GM12878 (cell line): ENCODE results near the gene GOLGA6L10. TPM values are rescaled to one million over a fixed set of nuclear protein-coding genes. Genes with fewer than 3 reads are reported as not detected.
"Not testable (repeated sequence)": the region's sequence is repeated elsewhere in the genome, so short reads cannot be mapped to it uniquely, and the experiment has no call there.

Source experiments
- ATAC-seq: fragments of 200-7000 bp; cut with Tn5 transposase; 3 replicates; pipeline ENCODE4 v1.9.1; 2020; ENCODE audit warnings: mild to moderate bottlenecking, moderate library complexity
- BruUV-seq: library from RNA; stranded (reverse); fragments of 400-500 nt; replicated peaks from 2 replicates; lab custom pipeline; 2021; lab: Mats Ljungman, UMichigan
- CTCF ChIA-PET: fragments of 300-600 bp; sonication (Branson Sonifier 250); formaldehyde crosslinking; extraction: SDS; loops from one replicate; lab custom pipeline; 2021; ENCODE audit warnings: inconsistent platforms; lab: Yijun Ruan, JAX
- POLR2A ChIA-PET: fragments of 350-600 bp; formaldehyde crosslinking; extraction: SDS; loops from one replicate; lab custom pipeline; 2021; ENCODE audit warnings: inconsistent platforms; lab: Charles Lee
- RAD21 ChIA-PET: fragments of 300-600 bp; sonication (Branson Sonifier 250); formaldehyde crosslinking; loops from one replicate; lab custom pipeline; 2023; ENCODE audit warnings: antibody characterized with exemption; ENCODE audit not compliant: unreplicated experiment; lab: Charles Lee
- SMC1A ChIA-PET: fragments of 300-600 bp; sonication (Branson Sonifier 250); formaldehyde crosslinking; loops from one replicate; lab custom pipeline; 2023; ENCODE audit not compliant: unreplicated experiment, uncharacterized antibody; lab: Charles Lee
- DNase-seq: peaks from one replicate; pipeline ENCODE4 v3.0.0-alpha.2; 2011; ENCODE audit warnings: low read depth, low spot score
- FAIRE-seq: peaks from 3 replicates; lab custom pipeline; 2011; peaks lifted over from hg19 to GRCh38; lab: Jason Lieb, UNC
- H2AFZ ChIP-seq: 2 replicates; pipeline ENCODE4 v1.6.0; 2011; ENCODE audit warnings: low read depth, low read length, control low read depth; ENCODE audit not compliant: control insufficient read depth
- H3K27ac ChIP-seq: 2 replicates; pipeline ENCODE4 v1.5.1; 2011; ENCODE audit warnings: control low read depth; ENCODE audit not compliant: control insufficient read depth, insufficient read depth
- H3K27me3 ChIP-seq, 2 experiments: replicated peaks in 1 of 2; 2 replicates each; pipeline versions ENCODE4 v1.6.0 to v1.6.1; 2011; ENCODE audit warnings: low read length in 1 of 2; ENCODE audit not compliant: control insufficient read depth in 2 of 2, insufficient read depth in 2 of 2
- H3K36me3 ChIP-seq, 2 experiments: 2 replicates each; pipeline ENCODE4 v1.5.1; 2011; ENCODE audit warnings: low read length in 1 of 2; ENCODE audit not compliant: control insufficient read depth in 2 of 2, insufficient read depth in 2 of 2
- H3K4me1 ChIP-seq: 2 replicates; pipeline ENCODE4 v1.6.1; 2011; ENCODE audit warnings: mild to moderate bottlenecking, low read length, moderate library complexity, mixed read lengths; ENCODE audit not compliant: control insufficient read depth, insufficient read depth
- H3K4me2 ChIP-seq: 2 replicates; pipeline ENCODE4 v1.6.0; 2011; ENCODE audit warnings: control low read depth; ENCODE audit not compliant: control insufficient read depth, insufficient read depth
- H3K4me3 ChIP-seq: fragments of 200-600 bp; sonication (generic); 2 replicates; pipeline ENCODE4 v1.5.1; 2016
- H3K79me2 ChIP-seq: 2 replicates; pipeline ENCODE4 v1.6.0; 2011; ENCODE audit warnings: low read length; ENCODE audit not compliant: control insufficient read depth, insufficient read depth
- H3K9ac ChIP-seq: 2 replicates; pipeline ENCODE4 v1.8.0; 2011; ENCODE audit warnings: low read length, control low read depth, mixed read lengths; ENCODE audit not compliant: control insufficient read depth, insufficient read depth
- H3K9me3 ChIP-seq: replicated peaks from 3 replicates; pipeline ENCODE4 v1.5.1; 2011; ENCODE audit warnings: mild to moderate bottlenecking, low read length; ENCODE audit not compliant: control insufficient read depth, insufficient read depth
- H4K20me1 ChIP-seq: 2 replicates; pipeline ENCODE4 v1.6.0; 2011; ENCODE audit not compliant: control insufficient read depth, insufficient read depth
- WGBS: methylation state at CpG from one replicate; pipeline ENCODE4 v1.1.6; 2016; ENCODE audit warnings: low lambda C conversion rate; ENCODE audit not compliant: insufficient replicate concordance, insufficient coverage; ENCODE audit errors: missing lambda C conversion rate; 5-methylcytosine and 5-hydroxymethylcytosine counted together
- in situ Hi-C: fragments of 300-500 bp; cut with MboI; formaldehyde crosslinking; loops from 9 replicates; pipeline ENCODE4 v1.14.3; 2018; ENCODE audit warnings: mixed read lengths
- intact Hi-C: fragments of 100-400 bp; cut with micrococcal nuclease; formaldehyde crosslinking; loops from one replicate; pipeline ENCODE4 v1.14.2; 2022; ENCODE audit not compliant: unreplicated experiment
- polyA plus RNA-seq, 11 experiments: library from polyadenylated mRNA; depleted of rRNA in 4 of 11; unstranded in 6 of 11; stranded (reverse) in 5 of 11; fragments of >200 nt; fragmentation: Nextera tagmentation in 4 of 11; fragmentation: Illumina TruSeq in 1 of 11; extraction: Ambion mirVana in 4 of 11; extraction: Trizol in 1 of 11; gene quantifications; 1 replicate in 1 of 11; 2 replicates in 10 of 11; pipeline versions ENCODE4 v1.2.1 to v1.2.3, GENCODE V29; 2011 to 2016; ENCODE audit warnings: inconsistent platforms in 2 of 11, missing spikeins in 2 of 11, low read depth in 1 of 11
- total RNA-seq, 4 experiments: library from RNA; depleted of rRNA in 3 of 4; stranded (reverse); fragments of >200 nt in 3 of 4; fragmentation: Illumina TruSeq in 1 of 4; extraction: Trizol in 1 of 4; gene quantifications; 2 replicates each; pipeline versions ENCODE4 v1.2.1 to v1.2.3, GENCODE V29; 2013 to 2021

GOLGA6L10 gene
- total and polyA plus RNA-seq, 10 of the 15 experiments (the other 5 are each of a cell fraction or from before 2014, with no cell fraction given), result 0.68 to 6.7 (median 1.3) TPM

- H3K4me3 ChIP-seq, H2AFZ ChIP-seq, RAD21 ChIA-PET, ATAC-seq, H3K27me3 ChIP-seq, in situ Hi-C loops, CTCF ChIA-PET, H4K20me1 ChIP-seq, SMC1A ChIA-PET, POLR2A ChIA-PET, FAIRE-seq, H3K4me2 ChIP-seq, H3K4me1 ChIP-seq, BruUV-seq, DNase-seq, H3K27ac ChIP-seq, H3K36me3 ChIP-seq, H3K9me3 ChIP-seq, H3K79me2 ChIP-seq, H3K9ac ChIP-seq: not testable (repeated sequence)
- 26% methylated on average over 3 of the region's 11 CpGs for WGBS
- intact Hi-C loops, result loop anchor here (10.0 kb wide), 1 partner anchor 46 kb away; no protein-coding TSS in a partner anchor
Measured at GRCh38 chr15:82330921-82331320, 18.4 kb downstream of the GOLGA6L10 start.

GRCh38 chr15:82329039-82329438 is 20.2 kb downstream of the GOLGA6L10 start:
- in situ Hi-C loops, H3K4me1 ChIP-seq, RAD21 ChIA-PET, CTCF ChIA-PET, H4K20me1 ChIP-seq, SMC1A ChIA-PET, H3K79me2 ChIP-seq, POLR2A ChIA-PET, H3K27ac ChIP-seq, BruUV-seq, FAIRE-seq, DNase-seq, intact Hi-C loops, H2AFZ ChIP-seq, H3K9ac ChIP-seq, H3K4me2 ChIP-seq, H3K36me3 ChIP-seq, H3K9me3 ChIP-seq, H3K4me3 ChIP-seq, H3K27me3 ChIP-seq: not testable (repeated sequence)
- peak; percentile 42 for ATAC-seq
- WGBS, result no CpG with 5 or more reads among the region's 13 CpGs

- POLR2A ChIA-PET, H3K27ac ChIP-seq, FAIRE-seq, H3K9ac ChIP-seq, intact Hi-C loops, in situ Hi-C loops, RAD21 ChIA-PET, CTCF ChIA-PET, H3K79me2 ChIP-seq, H3K4me2 ChIP-seq, SMC1A ChIA-PET, H3K9me3 ChIP-seq, H2AFZ ChIP-seq, H3K4me3 ChIP-seq, H3K36me3 ChIP-seq, H3K4me1 ChIP-seq, BruUV-seq, H3K27me3 ChIP-seq, H4K20me1 ChIP-seq, ATAC-seq, DNase-seq: not testable (repeated sequence)
- WGBS, result 19% methylated on average over 3 of the region's 10 CpGs
Measured at GRCh38 chr15:82327372-82327771, 21.9 kb downstream of the GOLGA6L10 start.

GRCh38 chr15:82326896-82327295 is 22.4 kb downstream of the GOLGA6L10 start:
- H3K4me2 ChIP-seq, BruUV-seq, CTCF ChIA-PET, SMC1A ChIA-PET, DNase-seq, H3K4me3 ChIP-seq, H2AFZ ChIP-seq, H3K27ac ChIP-seq, in situ Hi-C loops, H3K27me3 ChIP-seq, H3K9ac ChIP-seq, H4K20me1 ChIP-seq, POLR2A ChIA-PET, H3K36me3 ChIP-seq, H3K79me2 ChIP-seq, FAIRE-seq, intact Hi-C loops, ATAC-seq, H3K9me3 ChIP-seq, RAD21 ChIA-PET, H3K4me1 ChIP-seq: not testable (repeated sequence)
- WGBS, result 52% methylated on average over 14 of the region's 23 CpGs
